Activated T-helper 9 cell treated with anti-CD3 and anti-CD28 coated beads, Interleukin-2, amount 50 U/mL, for 16 hours (primary cell): Measurements from ENCODE around the gene IRF2.

ENCODE experiments used
- DNase-seq: peaks from one replicate; pipeline ENCODE4 v3.0.0-alpha.2; 2020; ENCODE audit warnings: low read depth

IRF2 gene

DNA sequence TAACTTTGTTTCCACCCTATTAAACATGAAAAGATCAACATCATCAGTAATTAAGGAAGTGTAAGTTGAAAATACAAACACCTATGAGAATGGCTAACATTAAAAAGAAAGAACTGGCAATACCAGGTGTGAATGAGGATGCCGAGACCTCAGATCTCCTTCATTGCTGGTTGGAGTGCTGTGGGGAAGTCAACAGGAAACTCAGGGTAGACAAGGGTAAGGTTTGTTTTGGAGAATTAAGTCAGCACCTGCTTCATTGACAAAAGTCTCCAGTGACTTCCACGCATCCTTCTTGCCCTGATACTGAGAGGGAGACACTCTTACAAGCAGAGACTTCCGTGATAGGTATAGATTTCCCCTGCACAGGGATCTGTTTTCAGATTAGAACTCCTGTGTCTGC, 106.1 kb downstream of the IRF2 start:
- no peak for DNase-seq

- DNase-seq, result no peak
Observed at GRCh38 chr4:184364100-184364921, 110.0 kb downstream of the IRF2 start.

DNA sequence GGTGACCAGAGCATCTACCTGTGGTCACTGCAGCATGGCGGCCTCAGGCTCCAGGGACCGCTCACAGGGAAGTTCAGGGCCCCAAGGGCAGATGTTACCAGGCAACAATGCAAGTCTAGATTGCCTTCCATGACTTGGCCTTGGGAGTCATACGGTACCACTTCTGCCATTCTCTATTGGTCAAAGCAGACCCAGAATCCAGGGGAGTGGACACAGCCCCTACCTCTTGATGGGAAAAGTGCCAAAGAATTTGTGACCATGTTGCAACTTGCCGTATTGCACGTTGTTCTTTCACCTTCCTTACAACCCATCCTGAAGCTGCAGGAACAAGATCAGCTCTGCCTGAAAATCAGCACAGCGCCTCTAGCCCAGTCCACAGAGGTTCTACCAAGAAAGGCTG, 111.1 kb downstream of the IRF2 start:
- no peak for DNase-seq

- no peak for DNase-seq
Observed at GRCh38 chr4:184362396-184362795, 112.0 kb downstream of the IRF2 start.

DNA sequence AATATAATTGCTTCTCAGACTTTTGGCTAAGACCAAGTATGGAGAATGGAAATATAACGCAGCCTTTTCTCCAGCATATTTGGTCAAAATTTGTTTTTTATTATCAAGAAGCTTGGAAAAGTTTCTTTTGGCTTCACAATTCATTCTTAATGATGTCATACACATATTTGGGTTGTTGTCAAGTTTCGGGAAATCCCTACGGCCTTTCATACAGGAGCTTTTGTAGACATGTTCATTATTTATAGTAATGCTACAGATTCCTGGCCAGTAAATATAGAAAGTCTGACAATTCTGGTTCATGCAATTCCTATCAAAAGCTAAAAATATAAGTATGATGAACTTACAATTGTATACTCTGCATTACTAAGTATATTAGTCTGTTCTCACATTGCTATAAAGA, 112.9 kb downstream of the IRF2 start:
- DNase-seq, result no peak

- DNase-seq, result no peak
Observed at GRCh38 chr4:184359888-184360287, 114.5 kb downstream of the IRF2 start.

DNA sequence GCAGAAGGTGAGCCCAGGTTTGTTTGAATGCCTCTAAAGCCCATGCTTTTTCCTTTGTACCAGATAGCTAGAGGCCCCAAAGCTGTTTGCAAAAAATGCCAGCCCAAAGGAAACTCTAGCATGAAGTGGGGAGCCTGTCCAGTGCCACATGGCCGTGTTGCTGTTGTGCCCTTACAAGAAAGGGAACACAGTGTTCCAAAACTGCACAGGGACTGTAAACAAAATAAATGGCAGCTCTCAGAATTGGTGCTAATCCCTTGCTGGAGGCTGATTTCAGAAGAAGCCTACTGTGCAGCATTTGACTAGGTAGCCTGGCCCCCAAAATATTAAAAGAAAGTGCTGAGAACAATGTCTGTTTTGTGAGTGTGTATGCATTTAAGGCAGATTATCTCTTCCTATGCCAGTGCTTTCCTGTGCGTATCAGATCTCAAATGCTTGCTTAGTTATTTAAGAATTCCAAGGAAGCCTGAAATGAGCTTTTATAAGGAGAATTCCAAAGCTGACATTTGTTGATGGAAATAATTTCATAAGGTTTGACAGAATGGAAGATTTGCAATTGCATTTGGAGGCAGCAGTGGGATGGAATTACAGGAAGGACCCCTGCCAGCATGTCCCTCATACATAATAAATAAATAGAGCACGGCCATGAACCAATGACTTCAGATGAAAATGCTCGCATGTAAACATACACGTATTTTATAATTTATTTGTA, 115.7 kb downstream of the IRF2 start:
- no peak for DNase-seq

GRCh38 chr4:184357772-184358171, 116.6 kb downstream of the IRF2 start:
- DNase-seq, result no peak

DNA sequence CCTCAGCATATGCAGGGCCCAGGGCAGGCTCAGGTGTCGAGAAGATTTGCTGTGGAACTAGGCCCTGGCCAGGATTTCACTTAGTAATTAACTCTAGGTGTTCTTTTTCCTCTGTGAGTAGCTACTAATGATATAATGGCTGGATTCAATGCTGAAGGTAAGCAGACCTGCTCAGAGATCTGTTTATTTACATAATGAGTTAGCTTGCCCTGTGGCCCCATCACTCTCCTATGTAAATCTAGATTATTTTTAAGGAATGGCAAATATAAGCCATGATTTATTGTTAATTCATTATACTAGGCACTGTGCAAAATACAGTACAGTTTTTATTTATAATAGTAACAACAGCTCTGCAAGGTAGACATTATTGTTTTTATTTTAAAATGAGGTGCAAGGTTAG, 117.2 kb downstream of the IRF2 start:
- no peak for DNase-seq

DNA sequence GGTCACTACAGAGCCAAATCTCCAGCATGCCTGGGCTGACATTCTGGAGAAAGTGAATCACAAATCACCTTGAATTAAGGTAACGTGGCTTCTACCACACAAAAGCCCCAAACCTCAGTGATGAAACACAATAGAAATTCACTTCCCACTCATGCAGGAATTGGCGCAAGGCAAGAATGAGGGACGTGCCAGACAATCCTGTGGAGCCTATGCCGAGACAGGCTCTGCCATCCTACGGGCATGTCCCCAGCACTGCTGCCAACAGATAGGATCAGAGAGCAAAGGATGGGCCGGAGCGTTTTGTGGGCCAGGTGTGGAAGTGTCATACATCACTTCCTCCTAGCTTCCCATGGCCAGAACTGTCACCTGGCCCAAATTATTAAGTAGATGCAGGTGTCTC, 118.0 kb downstream of the IRF2 start:
- no peak for DNase-seq

DNA sequence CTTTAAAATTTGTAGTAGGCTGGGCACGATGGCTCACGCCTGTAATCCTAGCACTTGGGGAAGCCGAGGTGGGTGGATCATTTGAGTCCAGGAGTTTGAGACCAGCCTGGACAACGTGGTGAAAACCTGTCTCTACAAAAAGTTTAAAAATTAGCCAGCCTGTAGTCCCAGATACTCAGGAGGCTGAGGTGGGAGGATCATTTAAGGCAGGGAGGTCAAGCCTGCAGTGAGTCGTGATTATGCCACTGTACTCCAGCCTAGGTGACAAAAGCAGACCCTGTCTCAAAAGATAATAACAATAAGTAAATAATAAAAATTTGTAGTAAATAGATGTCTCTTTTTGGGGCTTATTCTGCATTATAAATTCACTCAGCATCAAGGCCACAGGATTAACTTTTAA, 118.5 kb downstream of the IRF2 start:
- no peak for DNase-seq

DNA sequence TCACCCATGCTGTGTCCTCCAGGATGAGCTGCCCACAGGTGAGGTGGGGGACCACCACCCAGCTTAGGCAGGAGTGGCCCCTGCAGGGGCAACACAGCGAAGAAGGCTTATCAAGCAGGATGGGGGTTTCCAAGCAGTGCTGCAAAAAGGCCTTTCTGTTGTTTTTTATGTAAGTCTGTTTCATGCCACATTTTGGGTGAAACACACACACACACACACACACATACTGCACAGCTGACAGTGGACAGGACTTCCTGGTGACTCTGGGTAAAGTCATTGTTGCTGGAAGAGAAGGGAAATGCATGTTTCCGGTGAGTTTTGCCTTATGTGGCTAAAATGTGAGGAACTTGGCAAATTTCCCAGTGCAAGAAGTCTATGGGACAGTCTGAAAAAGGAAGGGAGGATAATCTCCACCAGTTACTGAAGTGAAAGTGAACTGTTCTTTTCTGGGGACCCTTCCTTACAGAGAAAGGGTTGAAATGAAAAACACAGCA, 119.2 kb downstream of the IRF2 start:
- DNase-seq, result no peak

DNA sequence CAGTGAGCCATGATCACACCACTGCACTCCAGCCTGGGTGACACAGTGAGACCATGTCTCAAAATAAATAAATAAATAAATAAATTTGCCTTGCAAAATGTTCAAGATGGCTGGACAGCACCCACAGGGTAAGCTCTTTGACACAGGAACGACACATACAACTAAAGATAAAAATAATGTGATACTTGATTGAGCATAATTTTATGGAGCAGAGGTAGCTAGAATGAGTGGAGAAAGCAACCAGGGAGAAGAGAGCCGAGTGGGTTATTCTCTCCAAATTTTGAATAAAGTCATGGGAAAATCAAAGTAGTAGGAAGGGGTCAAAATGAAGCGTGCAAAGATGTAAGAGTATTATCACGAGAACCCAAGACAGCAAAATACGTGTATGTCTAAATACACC, 121.5 kb downstream of the IRF2 start:
- DNase-seq, result no peak

DNA sequence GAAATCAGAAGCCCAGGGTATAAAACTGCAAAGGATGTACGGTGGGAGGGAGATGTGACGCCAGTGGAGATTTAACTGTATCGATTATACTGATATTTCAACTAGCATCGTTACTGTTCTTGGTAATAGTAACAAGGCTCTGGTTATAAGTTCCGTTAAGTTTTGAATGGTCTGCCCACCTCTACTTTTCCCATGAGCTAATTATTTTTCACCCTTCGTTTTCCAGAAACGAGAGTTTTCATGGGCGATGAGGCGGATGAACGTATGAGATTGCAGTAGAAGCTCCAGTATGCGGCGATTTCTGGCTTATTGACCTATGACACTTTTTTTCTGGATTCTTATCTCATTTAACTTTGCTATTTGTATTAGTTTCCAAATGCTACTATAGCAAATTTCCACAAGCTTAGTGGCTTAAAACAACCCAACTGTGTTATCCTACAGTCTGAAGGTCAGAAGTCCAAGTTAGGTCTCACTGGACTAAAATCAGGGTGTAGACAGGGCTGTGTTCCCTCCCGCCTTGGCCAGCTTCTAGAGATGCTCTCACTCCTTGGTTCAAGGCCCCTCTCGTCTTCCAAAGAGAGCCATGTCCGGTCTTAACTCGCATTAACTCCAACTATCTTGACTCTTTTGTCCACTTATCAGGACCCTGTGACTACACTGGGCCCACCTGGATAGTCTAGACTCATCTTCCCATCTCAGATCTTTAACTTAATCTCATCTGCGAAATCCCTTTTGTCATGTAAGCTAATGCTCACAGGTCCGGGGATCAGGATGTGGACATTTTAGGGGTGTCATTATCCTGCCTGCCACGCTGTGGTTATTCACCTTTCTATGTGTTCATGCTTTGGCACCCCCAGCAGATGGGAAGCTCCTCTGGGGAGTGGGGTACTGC, 122.5 kb downstream of the IRF2 start:
- DNase-seq, result no peak

GRCh38 chr4:184350964-184351363, 123.4 kb downstream of the IRF2 start:
- no peak for DNase-seq

DNA sequence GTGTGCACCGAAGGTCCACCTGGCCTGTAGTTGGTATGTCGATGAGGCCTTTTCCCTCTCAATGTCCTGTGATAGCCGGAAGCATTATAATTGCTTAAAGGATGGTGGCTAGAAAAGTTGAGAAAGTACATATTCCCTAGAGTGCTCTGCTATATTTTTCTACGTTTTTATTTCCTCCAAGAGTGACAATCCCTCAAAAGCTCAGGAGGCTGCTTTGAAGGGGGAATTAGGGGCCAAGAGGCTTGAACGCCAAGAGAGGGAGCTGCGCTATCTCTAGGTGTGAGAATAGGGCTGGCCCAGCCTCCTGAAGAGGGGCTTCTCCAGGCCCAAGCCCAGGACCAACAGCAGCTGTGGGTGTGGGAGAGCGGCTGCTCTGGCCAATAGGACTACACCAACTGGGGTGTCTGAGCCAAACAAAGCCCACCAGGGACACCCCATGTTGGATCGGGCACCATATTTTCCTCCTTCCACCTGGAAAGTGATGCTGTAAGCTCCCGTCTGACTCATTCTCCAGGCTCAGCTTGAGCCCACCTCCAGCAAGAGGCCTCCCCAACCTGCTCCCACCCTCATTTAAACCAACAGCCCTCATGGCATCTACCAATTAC, 124.0 kb downstream of the IRF2 start:
- DNase-seq, result no peak

- DNase-seq, result no peak
Observed at GRCh38 chr4:184349283-184350039, 124.9 kb downstream of the IRF2 start.

GRCh38 chr4:184348311-184349233, 125.8 kb downstream of the IRF2 start:
- DNase-seq, result no peak

DNA sequence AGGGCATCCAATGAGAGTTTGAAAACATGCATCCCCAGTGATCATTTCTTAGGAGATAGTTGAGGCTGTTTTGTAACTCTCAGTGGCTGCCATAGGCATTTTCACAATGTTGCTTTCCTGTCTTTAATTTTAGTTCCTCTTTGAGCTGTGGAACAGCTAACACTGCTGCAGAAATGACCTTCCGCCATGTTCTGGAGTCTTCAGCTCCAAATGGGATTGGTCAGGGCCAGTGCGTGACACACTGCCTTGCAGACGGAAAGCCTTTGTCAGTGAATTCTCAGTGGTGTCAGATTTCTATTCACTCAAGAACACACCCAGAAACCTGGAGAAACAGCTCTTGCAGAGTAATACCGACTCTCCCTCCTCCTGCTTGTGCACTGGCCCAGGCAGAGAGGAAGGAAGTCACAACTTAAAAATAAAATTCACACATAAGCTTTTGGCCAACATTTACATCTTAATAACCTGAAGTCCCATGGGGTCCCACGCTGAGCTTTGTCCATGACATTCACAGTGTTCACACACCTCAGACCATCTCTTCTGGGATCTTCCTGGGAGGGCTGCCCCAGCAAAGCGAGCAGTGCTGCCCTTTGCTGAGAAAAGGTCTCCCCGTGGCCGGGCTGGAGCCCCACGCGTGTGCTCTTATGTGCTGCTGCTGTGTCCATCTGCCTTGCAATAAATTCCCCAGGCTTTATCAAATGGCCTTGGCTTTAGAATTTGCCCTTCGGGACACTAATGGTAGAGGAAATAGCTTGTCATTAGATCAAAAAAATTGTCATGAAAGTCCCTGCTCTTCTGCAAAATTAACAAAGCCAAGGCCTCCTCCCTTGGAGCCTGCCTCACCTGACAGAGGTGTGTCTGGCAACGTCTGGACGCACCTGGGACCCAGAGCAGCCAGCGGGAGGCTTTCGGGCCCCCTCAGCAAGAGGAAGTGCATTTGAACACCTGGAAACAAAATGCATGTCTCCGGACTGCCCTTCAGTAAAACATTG, 126.8 kb downstream of the IRF2 start:
- DNase-seq, result no peak
